Kidney epithelial cell (primary cell): ENCODE data around the gene COL16A1. TPM values are rescaled to one million over a fixed set of nuclear protein-coding genes. Genes with fewer than 3 reads are reported as not detected.
A peak's percentile ranks its signal among the peaks of the same experiment; 100 is the strongest.

Source experiments
- DNase-seq: peaks from one replicate; pipeline ENCODE4 v3.0.0-alpha.2; 2010; ENCODE audit warnings: low read depth
- H3K27me3 ChIP-seq: 2 replicates; pipeline ENCODE4 v1.6.0; 2011; ENCODE audit warnings: low read length; ENCODE audit not compliant: control insufficient read depth, insufficient read depth
- H3K36me3 ChIP-seq: 2 replicates; pipeline ENCODE4 v1.5.1; 2011; ENCODE audit warnings: low read length; ENCODE audit not compliant: control insufficient read depth, insufficient read depth
- H3K4me3 ChIP-seq: 2 replicates; pipeline ENCODE4 v1.5.1; 2011; ENCODE audit warnings: low read depth, mild to moderate bottlenecking, control low read depth, low read length
- total RNA-seq: library from RNA; depleted of rRNA; stranded (reverse); fragments of >200 nt; gene quantifications from 2 replicates; pipeline ENCODE4 v1.2.3, GENCODE V29; 2015
- TF ChIP-seq, protein P1 (sequence below): IDR thresholded peaks from 2 replicates; pipeline ENCODE4 v1.5.1; 2011; ENCODE audit warnings: mild to moderate bottlenecking, moderate library complexity, low read length, control low read depth, inconsistent platforms; ENCODE audit not compliant: insufficient read depth, poor library complexity, severe bottlenecking

Gene COL16A1
- total RNA-seq, 1 donor from 2014 or later: 9.2 TPM

DNA sequence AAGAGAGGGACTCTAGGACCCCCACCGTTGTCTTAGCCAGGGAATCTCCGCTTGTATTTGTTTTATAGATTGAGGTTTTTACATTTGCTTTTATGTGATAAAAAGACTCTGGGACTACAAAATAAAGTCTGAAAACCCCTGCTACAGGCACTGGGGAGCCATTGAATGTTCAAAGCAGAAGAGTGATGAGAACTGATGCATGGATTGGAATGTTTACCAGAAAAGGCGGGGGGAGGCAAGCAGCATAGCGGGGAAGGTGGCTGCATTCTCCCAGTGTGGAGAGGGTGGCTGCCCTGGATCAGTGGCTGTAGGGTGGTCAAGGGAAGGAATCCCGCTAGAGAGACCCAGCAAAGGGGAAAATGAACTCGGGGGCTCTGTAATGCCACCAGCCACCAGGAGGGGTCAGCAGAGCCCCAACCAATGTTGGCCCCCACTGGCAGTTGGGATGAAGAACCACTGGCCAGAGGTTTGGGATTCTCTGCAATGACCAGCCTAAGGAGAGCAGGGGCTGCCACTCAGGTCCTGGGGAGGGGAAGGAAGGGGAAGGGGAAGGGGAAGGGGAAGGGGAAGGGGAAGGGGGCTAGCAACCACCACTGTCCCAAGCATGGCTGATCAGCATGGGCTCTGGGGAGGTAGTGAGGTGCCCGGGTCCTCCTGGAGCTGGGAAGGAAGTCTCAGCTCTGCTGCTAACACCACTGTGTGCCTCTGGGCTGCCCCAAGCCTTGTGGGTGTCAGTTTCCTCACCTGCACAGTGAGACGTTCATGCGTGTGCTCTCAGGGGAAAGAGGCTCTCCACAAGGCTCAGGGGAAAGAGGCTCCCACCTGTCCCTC, 40.0 kb downstream of the COL16A1 start:
- Histone ChIP-seq H3K27me3 (peaks cover 6% of the 10 kb centered on the region), H3K4me3 (no peak overlapping the region), H3K36me3 (no peaks in the 10 kb centered on the region)
- no peak for DNase-seq
- TF ChIP-seq, protein P1, sequence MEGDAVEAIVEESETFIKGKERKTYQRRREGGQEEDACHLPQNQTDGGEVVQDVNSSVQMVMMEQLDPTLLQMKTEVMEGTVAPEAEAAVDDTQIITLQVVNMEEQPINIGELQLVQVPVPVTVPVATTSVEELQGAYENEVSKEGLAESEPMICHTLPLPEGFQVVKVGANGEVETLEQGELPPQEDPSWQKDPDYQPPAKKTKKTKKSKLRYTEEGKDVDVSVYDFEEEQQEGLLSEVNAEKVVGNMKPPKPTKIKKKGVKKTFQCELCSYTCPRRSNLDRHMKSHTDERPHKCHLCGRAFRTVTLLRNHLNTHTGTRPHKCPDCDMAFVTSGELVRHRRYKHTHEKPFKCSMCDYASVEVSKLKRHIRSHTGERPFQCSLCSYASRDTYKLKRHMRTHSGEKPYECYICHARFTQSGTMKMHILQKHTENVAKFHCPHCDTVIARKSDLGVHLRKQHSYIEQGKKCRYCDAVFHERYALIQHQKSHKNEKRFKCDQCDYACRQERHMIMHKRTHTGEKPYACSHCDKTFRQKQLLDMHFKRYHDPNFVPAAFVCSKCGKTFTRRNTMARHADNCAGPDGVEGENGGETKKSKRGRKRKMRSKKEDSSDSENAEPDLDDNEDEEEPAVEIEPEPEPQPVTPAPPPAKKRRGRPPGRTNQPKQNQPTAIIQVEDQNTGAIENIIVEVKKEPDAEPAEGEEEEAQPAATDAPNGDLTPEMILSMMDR: peak; percentile 96

DNA sequence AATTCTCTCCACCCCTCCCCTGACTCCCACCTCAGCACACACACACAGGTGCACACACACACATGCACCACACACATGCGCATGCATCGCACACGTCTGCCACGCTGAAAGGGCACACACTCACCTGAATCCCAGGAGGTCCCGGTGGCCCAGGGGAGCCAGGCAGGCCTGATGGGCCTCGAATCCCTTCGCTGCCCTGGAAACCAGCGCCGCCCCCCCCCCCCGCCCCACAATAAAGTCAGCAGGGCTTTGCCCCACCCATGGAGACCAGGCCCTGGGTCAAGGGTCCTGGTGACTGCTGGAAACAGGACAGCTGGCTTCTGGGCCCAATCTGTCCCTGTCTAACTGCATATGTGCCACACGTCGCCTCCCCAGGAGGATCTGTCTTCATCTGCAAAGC, 41.4 kb downstream of the COL16A1 start:
- Histone ChIP-seq H3K27me3 (peaks cover 3% of the 10 kb centered on the region), H3K36me3 (no peaks in the 10 kb centered on the region), H3K4me3 (no peak overlapping the region)
- TF ChIP-seq, protein P1: no peak
- DNase-seq: no peak

DNA sequence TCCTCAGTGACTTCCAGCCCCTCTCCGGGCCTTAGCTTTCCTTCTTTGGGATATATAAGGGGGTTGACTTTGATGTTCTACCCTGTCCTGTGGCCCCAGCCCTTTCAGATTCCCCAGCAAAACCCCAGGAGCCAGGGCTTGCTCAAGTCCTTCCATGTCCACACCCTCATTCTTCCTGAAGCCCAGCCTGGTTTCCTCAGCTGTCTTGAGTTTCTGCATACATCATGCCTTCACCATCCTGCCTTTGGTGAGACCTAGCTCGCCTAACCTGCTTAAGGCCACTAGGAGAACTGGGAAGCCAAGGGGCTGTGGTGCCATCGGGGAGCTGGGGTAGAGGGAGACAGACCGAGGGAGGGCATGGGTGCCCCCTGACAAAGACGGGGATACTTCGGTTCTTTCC, 42.0 kb downstream of the COL16A1 start:
- Histone ChIP-seq H3K4me3 (no peak overlapping the region), H3K27me3 (peaks cover 3% of the 10 kb centered on the region), H3K36me3 (no peaks in the 10 kb centered on the region)
- DNase-seq: no peak
- TF ChIP-seq, protein P1: no peak

DNA sequence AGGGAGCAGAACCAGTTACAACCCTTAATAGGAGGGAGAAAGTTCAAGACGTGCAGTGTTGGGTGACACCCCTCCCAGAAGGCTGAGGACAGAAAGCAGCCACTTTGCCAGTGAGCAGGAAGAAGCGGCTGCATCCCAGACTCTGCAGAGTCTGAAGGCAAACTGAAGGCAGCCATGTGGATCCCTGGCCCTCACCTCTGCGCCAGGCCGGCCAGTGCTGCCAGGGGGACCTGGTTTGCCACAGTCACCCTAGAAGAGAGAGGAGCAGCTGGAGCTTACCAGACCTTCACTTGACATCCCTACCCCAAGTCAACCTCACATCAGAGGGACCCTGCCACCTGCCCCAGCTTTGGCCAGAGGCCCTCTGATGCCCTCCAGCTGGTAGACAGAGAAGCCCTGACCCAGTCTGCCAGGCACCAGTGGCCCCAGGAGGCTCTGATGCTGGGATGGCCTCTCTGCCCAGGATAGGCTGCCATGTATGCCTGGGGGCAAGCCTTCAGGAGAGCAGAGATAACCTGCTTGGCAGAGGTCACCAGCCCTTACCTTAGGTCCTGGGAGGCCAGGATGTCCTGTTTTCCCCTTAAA, 42.9 kb downstream of the COL16A1 start:
- no peak for DNase-seq
- Histone ChIP-seq H3K27me3 (peaks cover 3% of the 10 kb centered on the region), H3K4me3 (no peak overlapping the region), H3K36me3 (no peaks in the 10 kb centered on the region)
- TF ChIP-seq, protein P1: no peak

DNA sequence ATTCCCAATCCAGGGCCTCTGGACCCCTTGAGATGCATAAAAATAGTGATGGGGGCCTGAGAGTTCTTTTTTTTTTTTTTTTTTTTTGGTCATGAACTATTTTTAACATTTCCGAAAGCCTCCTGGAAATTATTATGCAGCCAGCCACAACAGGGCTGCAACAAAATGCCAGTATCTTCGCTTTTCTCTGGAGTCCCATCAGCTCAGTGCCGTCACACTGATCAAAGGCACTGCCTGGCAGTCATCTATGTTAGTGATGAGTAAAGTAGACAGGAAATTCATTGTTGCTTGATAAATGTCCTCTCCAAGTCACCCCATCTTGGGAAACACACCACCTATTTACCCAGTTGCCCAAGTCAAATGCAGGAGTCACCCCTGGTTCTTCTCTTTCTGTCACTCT, 43.9 kb downstream of the COL16A1 start:
- DNase-seq: no peak
- Histone ChIP-seq H3K36me3 (no peaks in the 10 kb centered on the region), H3K27me3 (peaks cover 3% of the 10 kb centered on the region), H3K4me3 (no peak overlapping the region)
- TF ChIP-seq, protein P1: no peak
